GM19099 (cell line): Measurements from ENCODE around the gene GET3.

Experiments used
- POLR2A ChIP-seq: IDR thresholded peaks from 3 replicates; pipeline ENCODE4 v1.6.1; 2011; ENCODE audit warnings: low read depth; ENCODE audit not compliant: insufficient read length; ENCODE audit errors: extremely low read depth

The GET3 gene

DNA sequence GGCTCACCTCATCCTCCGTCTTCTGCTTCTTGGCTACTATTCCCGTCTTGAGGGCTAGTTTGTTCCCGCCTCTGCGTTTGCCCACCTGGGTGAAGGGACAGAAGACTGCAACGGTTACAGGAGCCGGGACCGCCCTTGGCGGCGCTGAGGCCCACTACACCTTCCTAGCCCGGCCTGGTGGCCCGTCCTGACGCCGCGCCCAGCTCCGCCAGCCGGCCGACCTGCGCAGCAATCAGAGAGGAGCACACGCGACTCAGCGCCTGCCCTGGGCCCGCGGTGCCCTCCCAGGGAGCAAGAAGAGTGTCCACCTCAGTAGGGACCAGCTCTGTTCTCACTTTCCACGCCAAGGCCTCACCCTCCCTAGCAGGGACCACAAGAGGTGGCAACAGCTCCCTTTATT lies 6.0 kb upstream of the GET3 start:
- no peak for TF ChIP-seq POLR2A

DNA sequence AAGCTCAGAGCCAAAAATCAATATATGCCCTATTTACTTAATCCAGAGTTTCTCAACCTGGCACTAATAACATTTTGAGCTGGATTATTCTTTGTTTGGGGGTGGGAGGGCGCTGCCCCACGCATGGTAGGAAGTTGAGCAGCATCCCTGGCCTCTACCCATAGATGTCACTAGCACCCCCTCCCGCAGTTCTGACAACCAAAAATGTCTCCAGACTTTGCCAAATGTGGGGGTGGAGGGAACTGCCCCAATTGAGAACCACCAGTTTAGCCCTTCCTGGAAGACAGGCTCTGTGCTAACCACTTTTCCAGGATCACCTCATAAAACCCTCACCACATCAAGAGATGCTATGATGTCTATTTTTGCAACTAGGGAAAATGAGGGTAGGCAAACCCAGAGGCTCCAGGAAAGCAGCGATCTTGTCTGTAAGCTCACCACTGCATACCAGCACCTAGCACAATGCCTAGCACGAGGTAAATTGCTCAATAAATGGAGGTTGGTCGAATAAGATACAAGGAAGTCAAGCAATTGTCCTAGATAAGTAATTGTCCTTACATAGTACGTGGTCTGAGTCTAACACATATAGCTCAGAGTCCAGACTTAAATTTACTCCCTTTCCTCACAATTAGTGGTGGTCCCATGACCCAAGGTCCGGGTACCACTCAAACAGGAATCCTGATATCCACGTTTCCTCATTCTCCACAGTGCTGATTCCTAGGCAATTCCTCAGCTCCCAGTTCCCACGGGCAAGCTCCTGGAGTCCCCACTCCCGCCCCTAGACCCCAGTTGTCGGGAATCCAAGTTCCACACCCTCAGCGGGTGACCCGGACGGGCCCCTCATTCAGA lies 3.7 kb upstream of the GET3 start:
- no peak for TF ChIP-seq POLR2A

DNA sequence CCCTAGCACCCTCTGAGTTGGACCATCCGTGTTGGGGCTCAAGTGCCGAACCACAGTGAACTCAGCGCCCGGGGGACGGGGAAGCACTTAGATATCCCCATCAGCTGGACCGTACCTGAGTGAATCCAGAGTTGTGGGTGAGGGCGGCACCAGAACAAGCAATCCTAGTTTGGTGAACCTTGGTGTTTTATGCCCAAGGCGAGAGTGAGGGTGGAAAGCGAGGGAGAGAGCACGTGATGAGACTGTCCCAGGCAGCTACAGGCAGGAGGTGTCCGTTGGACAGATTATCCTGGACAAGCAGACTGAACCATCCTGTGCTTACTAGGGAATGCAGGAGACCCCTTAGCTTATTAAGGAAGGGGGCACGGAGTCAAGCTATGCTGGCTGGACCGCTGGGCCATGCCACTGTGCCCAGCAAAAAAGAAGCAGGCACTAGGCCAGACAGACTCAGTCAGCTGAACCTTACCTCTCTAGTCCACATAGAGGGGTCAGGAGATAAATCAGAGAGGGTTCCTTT lies 596 bp downstream of the GET3 start:
- no peak for TF ChIP-seq POLR2A

DNA sequence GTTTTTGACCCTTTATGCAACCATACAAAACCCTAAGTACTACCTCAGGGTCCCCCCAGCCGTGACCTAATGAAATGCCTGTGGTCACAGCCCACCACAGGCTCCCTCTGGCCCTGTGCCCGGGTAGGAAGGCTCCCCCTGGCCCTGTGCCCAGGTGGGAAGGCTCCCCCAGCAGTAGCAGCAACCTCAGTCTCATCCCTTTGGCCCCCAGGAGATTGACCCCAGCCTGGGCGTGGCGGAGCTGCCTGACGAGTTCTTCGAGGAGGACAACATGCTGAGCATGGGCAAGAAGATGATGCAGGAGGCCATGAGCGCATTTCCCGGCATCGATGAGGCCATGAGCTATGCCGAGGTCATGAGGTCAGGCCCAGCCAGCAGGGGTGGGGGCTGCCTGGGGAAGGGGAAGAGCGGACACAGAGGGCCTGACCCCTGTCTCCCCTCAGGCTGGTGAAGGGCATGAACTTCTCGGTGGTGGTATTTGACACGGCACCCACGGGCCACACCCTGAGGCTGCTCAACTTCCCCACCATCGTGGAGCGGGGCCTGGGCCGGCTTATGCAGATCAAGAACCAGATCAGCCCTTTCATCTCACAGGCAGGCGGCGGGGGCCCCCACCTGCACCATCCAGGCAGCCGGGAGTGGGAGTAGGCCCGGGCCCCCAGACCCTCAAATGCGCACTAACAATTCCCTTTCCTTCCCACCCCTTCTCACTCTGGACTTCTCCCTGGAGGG lies 8.0 kb downstream of the GET3 start:
- no peak for TF ChIP-seq POLR2A

DNA sequence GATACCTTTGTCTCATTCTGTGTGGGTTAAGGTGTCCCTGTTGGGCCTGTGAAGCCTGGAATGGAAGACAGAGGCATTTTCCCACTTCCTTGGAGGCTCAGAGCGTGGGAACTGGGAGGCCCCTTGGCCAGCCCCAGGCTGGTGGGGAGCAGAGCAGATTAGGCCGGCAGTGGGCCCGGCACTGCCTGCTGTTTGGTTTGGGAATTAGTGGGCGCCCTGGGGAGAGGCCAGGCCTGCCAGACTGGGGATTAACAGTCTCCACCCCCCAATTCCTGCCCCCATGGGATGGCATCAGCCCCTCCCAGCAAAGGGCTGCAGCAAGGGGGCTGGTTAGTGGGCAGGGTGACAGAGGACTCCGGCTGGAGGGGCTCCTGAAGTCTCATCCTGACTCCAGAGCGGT lies 11.2 kb downstream of the GET3 start:
- TF ChIP-seq POLR2A = no peak

DNA sequence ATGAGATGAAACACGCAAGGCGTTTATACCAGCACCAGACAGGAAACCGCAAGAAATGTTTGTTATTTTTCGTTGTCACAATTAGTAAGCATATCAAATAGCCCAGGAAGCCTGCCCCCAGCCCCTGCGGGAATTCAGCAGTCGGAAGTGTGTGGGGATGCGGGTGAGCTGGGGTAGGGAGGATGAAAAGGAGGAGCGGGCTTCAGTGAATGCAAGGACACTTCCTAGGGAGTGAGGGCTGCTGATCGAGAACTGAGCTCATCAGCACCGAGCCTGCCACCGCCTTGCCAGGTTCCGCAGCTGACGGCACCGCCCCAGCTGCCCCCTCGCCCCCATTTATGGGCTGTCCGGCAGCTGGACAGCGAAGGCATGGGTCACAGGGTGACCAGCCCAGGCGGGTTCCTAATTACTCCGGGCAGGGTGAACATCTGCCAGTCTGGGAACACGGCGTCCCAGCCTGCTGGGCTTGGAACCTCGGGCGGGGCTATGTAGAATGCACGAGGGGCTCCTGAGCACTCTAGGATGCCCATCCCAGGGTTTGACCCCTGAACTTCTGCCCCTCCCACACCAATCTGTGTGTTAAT lies 12.7 kb downstream of the GET3 start:
- no peak for TF ChIP-seq POLR2A

DNA sequence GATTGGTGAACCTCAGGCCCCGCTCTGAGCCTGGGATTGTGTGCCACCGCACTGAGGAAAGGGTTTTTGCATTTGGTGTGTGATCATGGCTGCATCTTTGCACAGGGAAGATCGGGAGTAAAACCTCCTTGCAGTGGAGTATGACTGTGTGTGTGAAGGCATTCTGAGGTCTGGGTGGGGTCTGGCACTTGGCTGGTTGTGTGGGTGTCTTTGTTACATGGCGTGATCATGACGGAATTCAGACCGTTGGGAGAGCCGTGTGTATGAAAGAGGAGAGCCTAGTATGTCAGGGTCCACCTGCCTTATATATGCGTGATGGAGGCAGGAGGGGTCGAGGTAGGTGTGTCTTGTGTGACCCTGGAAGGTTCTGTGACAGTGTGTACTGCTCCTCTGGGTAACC lies 13.6 kb downstream of the GET3 start:
- TF ChIP-seq POLR2A = no peak

DNA sequence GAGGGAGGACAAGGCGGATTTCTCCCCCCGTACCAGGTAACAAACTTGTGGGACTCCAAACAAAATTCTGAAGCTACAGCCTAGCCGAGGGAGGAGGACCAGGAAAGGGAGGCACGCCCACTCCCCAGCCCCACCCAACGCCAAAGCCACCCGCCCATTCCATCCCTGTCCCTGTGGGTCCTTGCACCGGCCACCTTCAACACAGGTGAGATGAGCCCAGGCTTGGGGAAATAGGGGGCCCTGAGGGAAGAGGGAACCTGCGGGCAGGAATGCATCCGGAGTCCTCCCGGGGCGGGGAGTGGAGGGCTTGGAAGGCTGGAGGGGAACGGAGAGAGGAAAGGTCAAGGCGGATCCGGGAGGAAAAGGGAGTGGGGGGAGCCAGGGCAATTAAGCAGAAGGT lies 14.3 kb downstream of the GET3 start, which contains the start of gene BEST2:
Gene BEST2 (plus strand): TSS at position 157 of the 400 bp plus-strand sequence. CDS start 802 bp downstream, outside the sequence.
- no peak for TF ChIP-seq POLR2A

DNA sequence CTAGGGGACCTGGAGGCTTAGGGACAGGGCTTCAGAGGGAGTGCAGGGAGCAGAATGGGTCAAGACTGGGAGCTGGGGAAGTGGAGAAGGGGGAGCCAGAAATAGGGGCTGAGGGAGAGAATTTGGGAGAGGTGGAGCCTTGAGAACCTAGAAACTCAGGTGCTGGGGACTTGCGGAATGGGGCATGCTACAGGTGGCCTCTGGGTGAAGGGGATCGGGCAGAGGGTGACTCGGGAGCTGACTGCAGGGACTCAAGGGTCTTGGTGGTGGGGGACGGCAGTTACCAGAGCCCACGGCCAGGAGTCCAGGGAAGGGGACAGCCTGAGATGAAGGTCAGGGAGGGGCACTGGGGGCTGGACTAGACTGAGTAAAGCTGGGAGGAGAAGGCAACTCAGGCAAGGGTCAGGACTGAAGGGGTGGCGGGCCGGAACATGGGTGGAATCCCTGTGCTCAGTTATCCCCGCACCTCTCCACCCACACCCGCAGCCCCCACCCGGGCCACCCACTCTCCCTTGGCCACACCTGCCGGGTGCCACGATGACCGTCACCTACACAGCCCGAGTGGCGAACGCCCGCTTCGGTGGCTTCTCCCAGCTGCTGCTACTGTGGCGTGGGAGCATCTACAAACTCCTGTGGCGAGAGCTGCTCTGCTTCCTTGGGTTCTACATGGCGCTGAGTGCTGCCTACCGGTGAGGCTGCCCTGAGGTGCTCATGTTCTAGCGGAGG lies 14.9 kb downstream of the GET3 start:
- TF ChIP-seq POLR2A = no peak

DNA sequence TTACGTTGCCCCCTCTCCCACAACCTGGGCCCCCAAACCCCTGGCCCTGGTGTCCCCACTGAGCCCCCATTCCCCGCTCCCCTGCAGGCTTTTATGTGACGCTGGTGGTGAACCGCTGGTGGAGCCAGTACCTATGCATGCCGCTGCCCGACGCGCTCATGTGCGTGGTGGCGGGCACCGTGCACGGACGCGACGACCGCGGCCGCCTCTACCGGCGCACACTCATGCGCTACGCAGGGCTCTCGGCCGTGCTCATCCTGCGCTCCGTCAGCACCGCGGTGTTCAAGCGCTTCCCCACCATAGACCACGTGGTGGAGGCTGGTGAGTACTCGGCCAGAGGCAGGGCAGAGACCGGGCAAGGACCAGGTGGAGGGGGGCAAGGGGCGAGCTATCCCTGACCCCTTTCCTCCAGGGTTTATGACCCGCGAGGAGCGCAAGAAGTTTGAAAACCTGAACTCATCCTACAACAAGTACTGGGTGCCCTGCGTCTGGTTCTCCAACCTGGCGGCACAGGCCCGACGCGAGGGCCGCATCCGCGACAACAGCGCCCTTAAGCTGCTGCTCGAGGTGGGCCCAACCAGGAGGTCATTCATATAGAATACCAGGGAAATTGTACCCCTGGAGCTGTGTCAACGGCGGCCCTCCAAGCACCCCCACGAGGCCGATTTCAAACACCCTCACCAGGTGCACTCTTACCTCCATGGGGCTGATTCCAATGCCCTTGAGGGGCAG lies 17.3 kb downstream of the GET3 start:
- TF ChIP-seq POLR2A = no peak

DNA sequence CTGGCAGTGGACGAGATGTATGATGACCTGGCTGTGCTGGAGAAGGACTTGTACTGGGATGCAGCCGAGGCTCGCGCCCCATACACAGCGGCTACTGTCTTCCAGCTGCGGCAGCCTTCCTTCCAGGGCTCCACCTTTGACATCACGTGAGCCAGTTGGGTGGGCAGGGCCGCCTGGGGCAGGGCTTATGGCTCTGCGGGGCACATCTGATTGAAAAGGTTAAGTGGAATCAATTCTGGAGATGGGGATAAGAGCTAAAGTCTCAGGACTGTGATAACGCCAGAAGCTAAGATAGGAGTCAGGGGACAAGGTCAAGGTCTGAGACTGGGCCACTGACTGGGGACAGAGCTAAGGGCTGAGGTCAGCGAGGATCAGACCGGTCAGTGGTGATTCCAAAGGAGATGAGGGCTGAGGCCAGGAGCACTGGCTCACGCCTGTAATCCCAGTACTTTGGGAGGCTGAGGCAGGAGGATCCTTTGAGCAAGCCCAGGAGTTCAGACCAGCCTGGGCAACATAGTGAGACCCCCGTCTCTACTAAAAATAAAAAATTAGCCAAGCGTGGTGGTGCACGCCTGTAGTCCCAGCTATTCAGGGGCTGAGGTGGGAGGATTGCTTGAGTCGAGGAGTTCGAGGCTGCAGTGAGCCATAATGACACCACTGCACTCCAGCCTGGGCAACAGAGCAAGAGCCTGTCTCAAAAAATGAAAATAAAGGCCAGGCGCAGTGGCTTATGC lies 19.0 kb downstream of the GET3 start:
- no peak for TF ChIP-seq POLR2A

DNA sequence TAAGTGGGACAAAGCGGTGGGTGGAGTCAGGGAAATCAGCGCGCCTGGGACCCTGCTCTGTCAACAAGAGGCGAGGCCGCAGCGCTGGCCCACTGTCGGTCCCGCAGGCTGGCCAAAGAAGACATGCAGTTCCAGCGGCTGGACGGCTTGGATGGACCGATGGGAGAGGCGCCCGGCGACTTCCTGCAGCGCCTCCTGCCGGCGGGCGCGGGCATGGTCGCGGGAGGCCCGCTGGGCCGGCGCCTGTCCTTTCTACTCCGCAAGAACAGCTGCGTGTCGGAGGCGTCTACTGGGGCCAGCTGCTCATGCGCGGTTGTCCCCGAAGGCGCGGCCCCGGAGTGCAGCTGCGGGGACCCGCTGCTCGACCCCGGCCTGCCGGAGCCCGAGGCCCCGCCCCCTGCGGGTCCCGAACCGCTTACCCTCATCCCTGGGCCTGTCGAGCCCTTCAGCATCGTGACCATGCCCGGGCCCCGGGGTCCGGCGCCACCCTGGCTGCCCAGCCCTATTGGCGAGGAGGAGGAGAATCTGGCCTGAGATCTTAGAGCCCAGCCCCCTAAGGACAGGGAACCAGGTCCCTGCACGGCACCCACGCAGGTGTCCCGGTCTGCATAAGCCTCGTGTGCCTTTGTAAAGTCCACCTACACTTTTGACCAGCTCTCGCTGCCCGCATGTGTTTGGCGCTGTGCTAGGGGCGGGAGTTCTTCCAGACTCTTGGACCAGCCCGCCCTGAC lies 20.4 kb downstream of the GET3 start:
- TF ChIP-seq POLR2A = no peak

DNA sequence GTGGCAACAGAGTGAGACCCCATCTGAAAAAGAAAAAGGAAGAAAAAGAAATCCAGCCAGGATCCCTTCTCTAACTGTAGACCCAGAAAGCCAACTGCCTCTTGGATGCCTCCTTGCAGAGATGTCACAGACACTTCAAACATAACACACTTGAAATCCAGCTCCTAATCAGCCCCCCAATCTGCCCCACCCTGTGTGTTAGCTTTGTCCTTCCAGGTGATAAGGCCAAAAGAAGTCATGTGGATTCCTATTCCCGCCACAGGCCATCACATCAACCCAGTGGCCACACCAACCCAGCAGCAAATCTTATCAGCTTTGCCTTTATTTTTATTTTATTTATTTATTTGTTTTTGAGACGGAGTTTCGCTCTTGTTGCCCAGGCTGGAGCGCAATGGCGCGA lies 22.4 kb downstream of the GET3 start:
- no peak for TF ChIP-seq POLR2A
